ENCODE results near the gene SMAD6. TPM values are rescaled to one million over a fixed set of nuclear protein-coding genes. Genes with fewer than 3 reads are reported as not detected.

The SMAD6 gene
- total RNA-seq, 3 donors from 2014 or later (not counting 1 experiment from before 2014, with no cell fraction given): 0.07 to 0.38 (median 0.09) TPM

- Mint-ChIP-seq H3K4me1 (no peaks in the 10 kb centered on the region), H3K9me3 (no peaks in the 10 kb centered on the region), H3K36me3 (no peaks in the 10 kb centered on the region), H3K4me3 (no peak overlapping the region), H3K27me3 (ENCODE audit: low read depth in 2 of 2) (no peaks in the 10 kb centered on the region), H3K27ac (no peak overlapping the region)
- TF ChIP-seq CTCF (IDR thresholded peaks at IDR 0.05): no peak
- H3K9me3 ChIP-seq (ENCODE audit: control insufficient read depth, insufficient read depth, low read length): no peaks in the 10 kb centered on the region
- H3K27me3 ChIP-seq (ENCODE audit: control insufficient read depth, insufficient read depth, low read length): no peaks in the 10 kb centered on the region
- ATAC-seq (no peak), DNase-seq (no peak)
- H3K27ac ChIP-seq (ENCODE audit: low read length): no peak overlapping the region
- WGBS (ENCODE audit: insufficient coverage): 93% methylated on average over 7 of the region's 9 CpGs
- H3K4me3 ChIP-seq (ENCODE audit: low read length): no peak overlapping the region
- intact Hi-C loops (cut with micrococcal nuclease): no loop called here
- H3K36me3 ChIP-seq (ENCODE audit: control insufficient read depth, insufficient read depth, low read length): no peaks in the 10 kb centered on the region
- no peaks in the 10 kb centered on the region for H3K4me1 ChIP-seq (ENCODE audit: control insufficient read depth, insufficient read depth, low read length)
These were observed 43.6 kb downstream of the SMAD6 start for GRCh38 chr15:66745530-66746230.

- no peaks in the 10 kb centered on the region for H3K9me3 Mint-ChIP-seq
- Histone ChIP-seq H3K36me3 (ENCODE audit: control insufficient read depth, insufficient read depth, low read length) (no peaks in the 10 kb centered on the region), H3K4me1 (ENCODE audit: control insufficient read depth, insufficient read depth, low read length) (no peaks in the 10 kb centered on the region), H3K4me3 (ENCODE audit: low read length) (no peak overlapping the region), H3K27ac (ENCODE audit: low read length) (no peak overlapping the region), H3K27me3 (ENCODE audit: control insufficient read depth, insufficient read depth, low read length) (no peaks in the 10 kb centered on the region), H3K9me3 (ENCODE audit: control insufficient read depth, insufficient read depth, low read length) (no peaks in the 10 kb centered on the region)
- H3K27ac Mint-ChIP-seq: no peak overlapping the region
- intact Hi-C loops (cut with micrococcal nuclease): no loop called here
- H3K4me3 Mint-ChIP-seq: no peak overlapping the region
- 71% methylated on average over 4 of the region's 5 CpGs for WGBS (ENCODE audit: insufficient coverage)
- DNase-seq: no peak
- no peak for ATAC-seq
- no peaks in the 10 kb centered on the region for H3K4me1 Mint-ChIP-seq
- no peaks in the 10 kb centered on the region for H3K27me3 Mint-ChIP-seq (ENCODE audit: low read depth in 2 of 2)
- no peak for TF ChIP-seq CTCF (IDR thresholded peaks at IDR 0.05)
- no peaks in the 10 kb centered on the region for H3K36me3 Mint-ChIP-seq
These were observed 44.2 kb downstream of the SMAD6 start for GRCh38 chr15:66746231-66746605.

- DNase-seq (no peak), ATAC-seq (no peak)
- no peak overlapping the region for H3K27ac ChIP-seq (ENCODE audit: low read length)
- no peaks in the 10 kb centered on the region for H3K27me3 Mint-ChIP-seq (ENCODE audit: low read depth in 2 of 2)
- 93% methylated on average over 8 of the region's 8 CpGs for WGBS (ENCODE audit: insufficient coverage)
- no peaks in the 10 kb centered on the region for H3K4me1 Mint-ChIP-seq
- no peaks in the 10 kb centered on the region for H3K9me3 Mint-ChIP-seq
- TF ChIP-seq CTCF (IDR thresholded peaks at IDR 0.05): no peak
- no peaks in the 10 kb centered on the region for H3K9me3 ChIP-seq (ENCODE audit: control insufficient read depth, insufficient read depth, low read length)
- no peak overlapping the region for H3K4me3 ChIP-seq (ENCODE audit: low read length)
- H3K36me3 Mint-ChIP-seq: no peaks in the 10 kb centered on the region
- H3K4me1 ChIP-seq (ENCODE audit: control insufficient read depth, insufficient read depth, low read length): no peaks in the 10 kb centered on the region
- intact Hi-C loops (cut with micrococcal nuclease): no loop called here
- H3K27ac Mint-ChIP-seq: no peak overlapping the region
- no peak overlapping the region for H3K4me3 Mint-ChIP-seq
- no peaks in the 10 kb centered on the region for H3K36me3 ChIP-seq (ENCODE audit: control insufficient read depth, insufficient read depth, low read length)
- H3K27me3 ChIP-seq (ENCODE audit: control insufficient read depth, insufficient read depth, low read length): no peaks in the 10 kb centered on the region
These were observed 45.2 kb downstream of the SMAD6 start for GRCh38 chr15:66747223-66747622.

Data from natural killer cell (primary cell).